ENCODE results near the gene CPN2. TPM values are rescaled to one million over a fixed set of nuclear protein-coding genes. Genes with fewer than 3 reads are reported as not detected.

Gene CPN2
- total and polyA plus RNA-seq, 2 of the 13 experiments (the other 11 are each of a cell fraction or from before 2014, with no cell fraction given): 26.7 to 27.7 TPM

- TF ChIP-seq ZNF225 (CRISPR knock-in tag; IDR thresholded peaks at IDR 0.05) (peak; percentile 98), ZNF20 (CRISPR knock-in tag; IDR thresholded peaks at IDR 0.05) (peak; percentile 94), ZNF205 (CRISPR knock-in tag; IDR thresholded peaks at IDR 0.05) (no peak; the same call in none of the 2 replicates), JUNB (CRISPR knock-in tag; IDR thresholded peaks at IDR 0.05; ENCODE audit: borderline replicate concordance) (peak; percentile 72), ZNF564 (CRISPR knock-in tag; IDR thresholded peaks at IDR 0.05) (peak; percentile 94), TOPORS (CRISPR knock-in tag; IDR thresholded peaks at IDR 0.05) (peak; percentile 67; the same call in 1 of the 2 replicates), ZNF607 (CRISPR knock-in tag; IDR thresholded peaks at IDR 0.05; ENCODE audit: borderline replicate concordance) (peak; percentile 92), GTF3A (CRISPR knock-in tag; conservative IDR thresholded peaks at IDR 0.05) (no peak), ZNF839 (CRISPR knock-in tag; IDR thresholded peaks at IDR 0.05; ENCODE audit: borderline replicate concordance) (peak; percentile 98; the same call in 1 of the 2 replicates), MIXL1 (CRISPR knock-in tag; IDR thresholded peaks at IDR 0.05) (0 out of 2 replicates have a peak, but pooled peaks have one; percentile 6), KDM3A (CRISPR knock-in tag; IDR thresholded peaks at IDR 0.05; ENCODE audit: low read depth) (peak; percentile 94), SOX5 (CRISPR knock-in tag; IDR thresholded peaks at IDR 0.05; ENCODE audit: borderline replicate concordance) (peak; percentile 49; the same call in 1 of the 2 replicates), DPF2 (CRISPR knock-in tag; IDR thresholded peaks at IDR 0.05; ENCODE audit: borderline replicate concordance, low read depth) (no peak), TBL1XR1 (IDR thresholded peaks at IDR 0.05; ENCODE audit: borderline replicate concordance, low read length, partially characterized antibody) (no peak), TP53 (CRISPR knock-in tag; conservative IDR thresholded peaks at IDR 0.05) (0 out of 2 replicates have a peak, but pooled peaks have one; percentile 14), AFF4 (CRISPR knock-in tag; IDR thresholded peaks at IDR 0.05) (no peak), ZNF530 (CRISPR knock-in tag; IDR thresholded peaks at IDR 0.05; ENCODE audit: low read depth) (peak; percentile 95), SP4 (CRISPR knock-in tag; IDR thresholded peaks at IDR 0.05) (peak; percentile 70), NCOA2 (CRISPR knock-in tag; IDR thresholded peaks at IDR 0.05) (no peak; the same call in 1 of the 2 replicates), ZNF788 (CRISPR knock-in tag; IDR thresholded peaks at IDR 0.05; ENCODE audit: borderline replicate concordance) (peak; percentile 84)
These were observed 17.7 kb downstream of the CPN2 start (continued) for GRCh38 chr3:194333212-194333980.
